ENCODE measurements around the gene CBLC. TPM values are rescaled to one million over a fixed set of nuclear protein-coding genes. Genes with fewer than 3 reads are reported as not detected.
A peak's percentile ranks its signal among the peaks of the same experiment; 100 is the strongest.

The CBLC gene
- total RNA-seq, 1 donor from 2014 or later: 2.8 TPM

DNA sequence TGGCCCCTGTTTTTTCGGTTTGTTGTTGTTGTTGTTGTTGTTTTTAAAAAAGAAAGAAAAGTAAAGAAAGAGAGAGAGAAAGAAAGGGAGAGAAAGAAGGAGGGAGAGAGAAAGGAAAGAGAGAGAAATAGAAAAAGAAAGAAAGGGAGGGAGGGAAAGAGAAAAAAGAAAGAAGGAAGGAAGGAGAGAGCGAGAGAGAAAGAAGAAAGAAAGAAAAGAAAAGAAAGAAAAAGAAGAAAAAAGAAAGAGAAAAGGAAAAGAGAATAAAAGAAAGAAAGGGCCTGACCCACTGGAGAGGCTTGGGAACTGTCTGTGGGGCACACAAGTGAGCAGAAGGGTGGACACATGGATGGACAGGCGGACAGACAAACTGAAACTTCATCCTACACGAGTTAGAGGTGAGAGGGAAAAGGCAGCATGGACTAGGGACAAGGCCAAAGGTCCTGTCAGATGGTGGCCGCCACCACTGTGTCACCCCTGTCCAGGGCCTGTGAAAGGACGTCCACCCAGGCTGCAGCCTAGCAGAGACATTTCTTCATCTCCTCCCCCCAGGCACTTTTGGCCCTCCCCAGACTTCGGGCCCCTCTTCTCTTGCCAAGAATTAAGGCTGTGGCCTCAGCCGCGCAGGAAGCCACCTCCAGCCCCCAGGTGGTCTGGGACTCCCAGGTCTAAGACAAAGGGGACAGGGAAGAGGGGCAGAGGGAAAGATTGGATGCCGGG is 22.1 kb downstream of the CBLC start:
- DNase-seq: no peak

GRCh38 chr19:44800461-44800860 is 22.8 kb downstream of the CBLC start:
- DNase-seq: peak; percentile 89

GRCh38 chr19:44803442-44804428 is 26.0 kb downstream of the CBLC start:
- no peak for DNase-seq

DNA sequence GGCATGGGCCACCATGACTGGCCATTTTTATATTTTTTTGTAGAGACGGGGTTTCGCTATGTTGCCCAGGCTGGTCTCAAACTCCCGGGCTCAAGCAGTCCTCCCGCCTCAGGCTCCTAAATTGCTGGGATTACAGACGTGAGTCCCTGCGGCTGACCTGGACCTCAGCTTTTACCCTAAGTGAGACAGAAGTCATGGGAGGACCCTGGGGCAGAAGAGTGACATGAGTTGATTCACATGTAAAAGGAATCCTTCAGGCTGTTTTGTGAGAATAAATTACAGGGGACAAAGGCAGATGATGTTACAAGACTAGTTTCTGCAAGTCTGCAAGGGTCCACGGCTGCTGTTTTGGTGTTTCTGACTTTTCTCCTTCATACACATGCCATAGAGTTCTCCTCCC is 28.6 kb downstream of the CBLC start:
- DNase-seq: peak; percentile 15

DNA sequence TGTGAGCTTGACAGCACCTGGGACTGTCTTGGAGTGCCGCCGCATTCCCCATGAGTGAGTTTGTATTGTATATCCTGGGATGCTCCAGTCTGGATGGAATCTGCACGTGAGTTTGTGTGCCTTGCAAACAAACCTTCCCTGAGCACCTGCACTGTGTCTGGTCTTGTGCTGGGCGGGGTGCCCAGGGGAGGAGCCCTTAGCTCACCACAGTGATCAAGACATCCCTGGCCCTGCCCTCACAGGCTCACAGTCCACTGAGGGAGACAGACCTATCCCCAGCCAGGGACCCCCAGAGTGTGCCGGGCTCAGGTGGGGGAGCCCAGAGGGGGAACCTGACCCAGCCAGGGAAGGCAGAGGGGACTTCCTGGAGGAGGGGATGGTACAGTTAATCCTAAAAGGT is 29.5 kb downstream of the CBLC start:
- DNase-seq: peak; percentile 71

DNA sequence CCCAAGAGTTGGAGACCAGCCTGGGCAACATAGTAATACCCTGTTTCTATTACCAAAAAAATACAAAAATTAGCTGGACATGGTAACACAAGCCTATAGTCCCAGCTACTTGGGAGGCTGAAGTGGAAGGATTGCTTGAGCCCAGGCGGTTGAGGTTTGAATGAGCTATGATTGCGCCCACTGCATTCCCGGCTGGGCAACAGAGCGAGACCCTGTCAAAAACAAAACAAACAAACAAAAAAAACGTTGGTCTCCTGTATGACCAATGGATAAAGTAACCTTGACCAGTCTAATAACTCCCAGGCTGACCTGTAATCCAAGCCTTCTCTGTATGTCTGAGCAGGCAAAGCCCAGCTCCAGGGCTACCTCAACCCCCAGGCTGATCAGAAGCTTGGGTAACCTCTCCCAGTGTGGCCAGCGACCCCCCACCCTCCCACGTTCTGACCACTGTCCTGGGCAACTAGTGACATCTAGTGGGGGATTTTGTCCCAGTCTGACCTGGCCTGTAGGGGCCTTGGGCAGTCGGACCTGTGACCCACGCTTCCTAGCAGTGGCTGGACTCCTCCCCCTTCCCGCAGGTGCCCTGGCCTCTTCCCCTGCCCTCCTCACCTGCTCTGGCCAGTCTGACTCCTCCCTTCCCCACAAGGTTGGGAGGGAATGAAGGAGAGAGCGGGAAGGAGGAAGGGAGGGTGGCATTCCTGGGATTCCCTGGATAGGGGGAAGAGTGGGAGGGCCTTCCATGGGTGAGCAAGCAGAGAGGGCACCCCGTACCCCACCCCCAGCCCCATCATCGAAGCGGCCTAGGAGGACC is 30.2 kb downstream of the CBLC start:
- peak; percentile 47 for DNase-seq

- peak; percentile 91 for DNase-seq
Measured at GRCh38 chr19:44808463-44809371, 31.0 kb downstream of the CBLC start, which contains the start of gene BCAM. BCAM (plus strand) TSS chr19:44809103; CDS start chr19:44809125, 22 bp downstream.

- peak; percentile 29 for DNase-seq
Measured at GRCh38 chr19:44809577-44810233, 32.0 kb downstream of the CBLC start.

DNA sequence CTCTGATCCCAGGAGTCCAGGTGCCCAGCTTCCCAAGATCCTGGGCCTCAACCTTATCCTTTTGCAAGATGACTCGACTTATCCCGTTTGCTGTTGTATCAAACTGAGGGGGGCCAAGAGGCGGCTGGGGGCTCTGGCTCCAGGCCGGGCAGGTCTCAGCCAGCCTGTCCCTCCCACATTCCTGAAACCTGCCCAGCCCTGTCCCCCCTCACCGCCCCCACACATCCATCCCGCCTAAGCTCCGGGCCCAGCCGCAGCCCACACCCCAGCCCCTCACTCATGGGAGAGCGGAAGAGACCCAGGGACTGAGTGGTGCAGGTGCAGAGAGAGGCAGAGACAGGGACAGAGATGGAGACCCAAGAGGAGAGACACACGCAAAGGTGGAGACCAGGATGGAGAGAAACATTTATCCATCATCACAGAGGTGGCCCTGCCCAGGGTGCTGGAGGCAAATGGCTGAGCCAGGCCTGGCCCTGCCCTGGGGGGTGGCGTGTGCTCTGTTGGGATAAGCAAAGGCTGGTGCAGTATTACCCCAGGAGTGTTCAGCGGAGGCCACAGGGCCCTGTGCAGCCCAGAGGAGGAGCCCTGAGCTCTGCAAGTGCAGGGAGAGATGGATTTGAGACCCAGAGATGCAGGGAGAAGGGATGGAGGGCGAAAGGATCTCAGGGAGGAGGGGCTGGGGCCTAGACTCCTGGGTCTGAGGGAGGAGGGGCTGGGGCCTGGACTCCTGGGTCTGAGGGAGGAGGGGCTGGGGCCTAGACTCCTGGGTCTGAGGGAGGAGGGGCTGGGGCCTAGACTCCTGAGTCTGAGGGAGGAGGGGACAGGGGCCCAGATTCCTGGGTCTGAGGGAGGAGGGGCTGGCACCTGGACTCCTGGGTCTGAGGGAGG is 32.8 kb downstream of the CBLC start:
- peak; percentile 12 for DNase-seq

DNA sequence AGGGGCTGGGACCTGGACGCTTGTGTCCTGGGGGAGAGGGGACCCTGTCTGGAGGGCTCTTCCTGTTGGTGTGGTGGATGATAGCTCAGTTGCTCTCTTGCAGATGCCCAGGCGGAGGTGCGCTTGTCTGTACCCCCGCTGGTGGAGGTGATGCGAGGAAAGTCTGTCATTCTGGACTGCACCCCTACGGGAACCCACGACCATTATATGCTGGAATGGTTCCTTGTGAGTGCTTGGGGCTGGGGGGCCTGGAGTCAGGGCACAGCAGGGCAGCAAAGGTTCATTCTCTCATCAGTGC is 33.4 kb downstream of the CBLC start:
- no peak for DNase-seq

DNA sequence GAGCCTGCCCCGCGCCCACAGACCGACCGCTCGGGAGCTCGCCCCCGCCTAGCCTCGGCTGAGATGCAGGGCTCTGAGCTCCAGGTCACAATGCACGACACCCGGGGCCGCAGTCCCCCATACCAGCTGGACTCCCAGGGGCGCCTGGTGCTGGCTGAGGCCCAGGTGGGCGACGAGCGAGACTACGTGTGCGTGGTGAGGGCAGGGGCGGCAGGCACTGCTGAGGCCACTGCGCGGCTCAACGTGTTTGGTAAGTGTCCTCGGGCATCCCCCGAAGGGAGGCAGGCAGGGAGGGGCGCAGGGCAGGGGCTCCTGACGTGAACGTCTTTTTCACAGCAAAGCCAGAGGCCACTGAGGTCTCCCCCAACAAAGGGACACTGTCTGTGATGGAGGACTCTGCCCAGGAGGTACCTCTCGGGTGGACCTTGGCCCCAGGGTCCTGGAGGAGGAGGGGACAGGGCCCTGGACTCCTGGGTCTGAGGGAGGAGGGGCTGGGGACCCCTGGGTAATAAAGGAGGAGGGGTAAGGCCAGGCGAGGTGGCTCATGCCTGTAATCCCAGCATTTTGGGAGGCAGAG is 34.5 kb downstream of the CBLC start:
- no peak for DNase-seq

DNA sequence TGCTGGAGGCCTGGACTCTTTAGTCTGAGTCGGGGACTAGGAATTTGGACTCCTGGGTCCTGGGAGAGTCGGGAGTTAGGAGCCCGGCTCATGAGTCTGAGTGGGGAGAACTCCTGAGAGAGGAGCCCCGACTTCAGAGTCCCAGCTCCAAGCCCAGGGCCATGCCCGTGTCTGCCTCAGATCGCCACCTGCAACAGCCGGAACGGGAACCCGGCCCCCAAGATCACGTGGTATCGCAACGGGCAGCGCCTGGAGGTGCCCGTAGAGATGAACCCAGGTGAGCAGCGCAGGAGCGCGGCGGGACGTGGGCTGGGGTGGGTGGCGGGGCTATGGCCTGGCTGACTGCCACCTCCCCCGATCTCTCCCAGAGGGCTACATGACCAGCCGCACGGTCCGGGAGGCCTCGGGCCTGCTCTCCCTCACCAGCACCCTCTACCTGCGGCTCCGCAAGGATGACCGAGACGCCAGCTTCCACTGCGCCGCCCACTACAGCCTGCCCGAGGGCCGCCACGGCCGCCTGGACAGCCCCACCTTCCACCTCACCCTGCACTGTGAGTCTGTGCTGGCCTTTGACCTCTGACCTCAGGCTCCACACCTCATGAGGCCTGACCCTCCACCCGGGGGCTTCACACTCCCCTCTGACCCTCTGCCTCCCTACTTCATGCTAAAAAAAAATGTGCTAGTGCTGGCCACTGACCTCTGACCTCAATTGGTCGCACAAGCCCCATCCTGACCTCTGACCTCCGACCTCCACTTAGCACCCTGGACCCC is 35.6 kb downstream of the CBLC start:
- DNase-seq: no peak

GRCh38 chr19:44813841-44814470 is 36.3 kb downstream of the CBLC start:
- no peak for DNase-seq

DNA sequence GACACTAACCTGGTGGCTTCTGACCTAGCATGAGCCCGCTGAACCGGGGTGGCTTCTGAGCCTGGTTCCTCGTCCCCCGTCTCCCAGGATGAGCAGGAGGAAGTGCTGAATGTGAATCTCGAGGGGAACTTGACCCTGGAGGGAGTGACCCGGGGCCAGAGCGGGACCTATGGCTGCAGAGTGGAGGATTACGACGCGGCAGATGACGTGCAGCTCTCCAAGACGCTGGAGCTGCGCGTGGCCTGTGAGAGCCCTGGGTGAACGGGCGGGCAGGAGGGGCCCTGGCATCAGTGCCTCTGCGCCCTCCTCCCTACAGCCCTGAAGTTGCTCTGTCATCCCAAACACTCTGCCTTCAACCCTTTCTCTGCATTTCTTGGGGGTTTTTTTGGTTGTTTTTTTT is 36.8 kb downstream of the CBLC start:
- DNase-seq: no peak

DNA sequence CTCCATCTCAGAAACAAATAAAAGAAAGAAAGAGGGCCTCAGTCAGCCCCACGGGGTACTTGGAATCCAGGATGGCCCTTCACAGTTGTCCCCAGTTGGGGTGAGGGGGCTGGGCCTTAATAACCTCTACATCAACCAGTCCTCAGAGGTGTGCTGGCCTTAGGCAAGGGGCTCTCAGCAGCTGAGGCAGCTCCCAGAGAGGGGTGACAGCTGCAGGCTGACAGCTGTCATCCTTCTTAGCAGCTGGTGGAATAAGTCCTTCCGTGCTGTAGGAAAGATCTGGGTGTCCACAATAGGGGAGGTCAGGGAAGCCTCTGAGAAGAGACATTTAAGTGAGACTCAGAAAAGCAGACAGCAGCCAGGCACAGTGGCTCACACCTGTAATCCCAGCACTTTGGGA is 38.6 kb downstream of the CBLC start:
- DNase-seq: peak; percentile 88

GRCh38 chr19:44817725-44818465 is 40.2 kb downstream of the CBLC start:
- DNase-seq: no peak

DNA sequence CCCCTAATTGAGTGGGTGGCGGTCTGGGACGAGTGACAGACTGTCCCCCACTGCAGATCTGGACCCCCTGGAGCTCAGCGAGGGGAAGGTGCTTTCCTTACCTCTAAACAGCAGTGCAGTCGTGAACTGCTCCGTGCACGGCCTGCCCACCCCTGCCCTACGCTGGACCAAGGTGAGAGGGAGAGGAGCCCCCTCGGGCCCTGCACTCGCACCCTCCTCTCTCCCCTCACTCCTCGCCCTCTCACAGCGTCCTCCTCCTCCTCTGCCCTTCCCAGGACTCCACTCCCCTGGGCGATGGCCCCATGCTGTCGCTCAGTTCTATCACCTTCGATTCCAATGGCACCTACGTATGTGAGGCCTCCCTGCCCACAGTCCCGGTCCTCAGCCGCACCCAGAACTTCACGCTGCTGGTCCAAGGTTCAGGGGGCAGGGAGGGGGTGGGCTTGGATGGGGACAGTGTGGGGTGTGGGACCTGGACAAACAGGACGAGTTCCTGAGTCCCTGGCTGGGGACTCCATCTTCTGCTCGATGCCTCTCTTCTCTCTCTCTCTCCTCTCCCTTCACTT is 40.9 kb downstream of the CBLC start:
- DNase-seq: no peak

Data from tongue (tissue), 2 donors.